GM18861 (cell line): ENCODE measurements around the gene SYCP3.
A peak's percentile ranks its signal among the peaks of the same experiment; 100 is the strongest.

ENCODE experiments used
- ATAC-seq: cut with Tn5 transposase; IDR thresholded peaks from one replicate; pipeline ENCODE4 v1.9.1; 2021; ENCODE audit not compliant: unreplicated experiment

The SYCP3 gene

GRCh38 chr12:101713930-101714329 lies 25.3 kb downstream of the SYCP3 start:
- ATAC-seq: no peak

DNA sequence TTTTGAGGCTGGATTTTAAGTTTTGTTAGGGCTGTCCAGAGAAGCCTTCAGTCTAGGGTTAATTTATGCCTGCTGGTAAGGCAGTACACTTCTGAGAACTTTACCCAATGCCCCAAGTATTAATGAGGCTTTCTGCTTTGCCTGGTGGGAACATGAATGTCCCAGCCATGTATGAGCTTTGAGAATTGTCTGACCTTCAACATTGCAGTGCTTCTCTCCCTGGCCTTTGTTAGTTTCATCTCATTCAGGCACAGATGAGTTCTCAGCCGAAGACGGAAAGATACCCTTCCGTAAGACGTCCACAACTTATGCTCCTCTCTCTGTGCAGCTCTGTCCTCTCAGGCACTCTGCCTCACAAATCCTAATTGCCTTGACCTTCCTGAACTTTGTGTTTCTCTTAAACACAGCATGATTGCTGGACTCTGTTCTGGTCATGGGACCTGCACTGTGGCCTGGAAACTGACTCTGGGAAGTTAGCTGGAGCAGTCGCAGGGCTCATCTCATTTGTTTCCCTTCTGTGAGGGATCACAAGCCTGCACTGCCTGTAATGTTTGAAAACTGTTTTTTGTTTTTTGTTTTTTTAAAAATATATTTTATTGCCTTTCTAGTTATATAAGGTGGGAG lies 26.1 kb downstream of the SYCP3 start:
- ATAC-seq: no peak

DNA sequence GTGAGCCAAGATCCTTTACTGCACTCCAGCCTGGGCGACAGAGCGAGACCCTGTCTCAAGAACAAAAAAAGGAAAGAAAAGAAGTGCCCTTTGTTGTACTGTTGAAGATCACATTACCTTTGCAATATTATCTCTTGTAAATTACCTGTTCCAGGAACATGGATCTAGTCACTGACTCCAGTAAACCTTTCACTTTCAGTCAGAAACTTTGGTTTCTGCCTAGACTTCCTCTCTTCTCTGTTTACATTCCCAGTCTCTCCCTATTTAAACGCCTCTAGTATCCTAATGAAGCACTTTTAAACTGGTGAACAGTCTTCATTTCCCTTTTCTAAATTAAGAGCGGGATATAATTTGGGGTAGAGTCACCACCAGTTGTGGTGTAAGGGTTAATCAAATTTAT lies 29.0 kb downstream of the SYCP3 start:
- no peak for ATAC-seq

GRCh38 chr12:101707131-101707782 lies 32.0 kb downstream of the SYCP3 start:
- no peak for ATAC-seq

- ATAC-seq: no peak
Observed at GRCh38 chr12:101706403-101706802, 32.9 kb downstream of the SYCP3 start.

GRCh38 chr12:101703487-101703886 lies 35.8 kb downstream of the SYCP3 start:
- ATAC-seq: no peak

DNA sequence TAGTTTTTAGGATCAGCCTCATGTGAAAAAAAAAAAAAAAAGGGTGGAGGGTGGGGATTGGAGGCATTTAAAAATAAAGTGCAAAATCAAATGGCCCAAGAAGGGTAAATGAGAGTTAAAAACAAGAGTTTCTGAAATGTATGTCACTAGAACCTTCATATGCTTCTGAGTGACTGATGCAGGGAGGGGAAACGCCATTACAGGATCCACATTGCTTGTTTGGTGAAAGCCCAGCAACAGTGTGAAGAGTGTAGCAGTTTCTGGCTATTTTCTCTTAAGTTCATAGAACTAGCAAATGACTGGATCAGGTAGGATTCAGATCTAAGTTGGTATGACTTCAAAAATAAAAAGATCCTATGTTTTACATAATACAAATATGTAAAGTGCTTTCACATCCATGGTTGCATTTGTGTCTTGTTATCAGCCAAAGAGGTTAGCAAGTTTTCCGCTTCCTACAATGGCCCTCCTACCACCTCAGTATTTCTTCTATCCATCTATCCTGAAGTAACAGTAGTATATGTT lies 38.9 kb downstream of the SYCP3 start:
- ATAC-seq: no peak

GRCh38 chr12:101698800-101699347 lies 40.4 kb downstream of the SYCP3 start:
- no peak for ATAC-seq

- ATAC-seq: peak; percentile 15
Observed at GRCh38 chr12:101697930-101698799, 41.1 kb downstream of the SYCP3 start.

- ATAC-seq: peak; percentile 56
Observed at GRCh38 chr12:101697197-101697929, 41.9 kb downstream of the SYCP3 start, which contains the start of gene CHPT1. Gene CHPT1, plus strand, starts transcription at chr12:101697640. Its CDS starts 222 bp downstream, at chr12:101697862.

DNA sequence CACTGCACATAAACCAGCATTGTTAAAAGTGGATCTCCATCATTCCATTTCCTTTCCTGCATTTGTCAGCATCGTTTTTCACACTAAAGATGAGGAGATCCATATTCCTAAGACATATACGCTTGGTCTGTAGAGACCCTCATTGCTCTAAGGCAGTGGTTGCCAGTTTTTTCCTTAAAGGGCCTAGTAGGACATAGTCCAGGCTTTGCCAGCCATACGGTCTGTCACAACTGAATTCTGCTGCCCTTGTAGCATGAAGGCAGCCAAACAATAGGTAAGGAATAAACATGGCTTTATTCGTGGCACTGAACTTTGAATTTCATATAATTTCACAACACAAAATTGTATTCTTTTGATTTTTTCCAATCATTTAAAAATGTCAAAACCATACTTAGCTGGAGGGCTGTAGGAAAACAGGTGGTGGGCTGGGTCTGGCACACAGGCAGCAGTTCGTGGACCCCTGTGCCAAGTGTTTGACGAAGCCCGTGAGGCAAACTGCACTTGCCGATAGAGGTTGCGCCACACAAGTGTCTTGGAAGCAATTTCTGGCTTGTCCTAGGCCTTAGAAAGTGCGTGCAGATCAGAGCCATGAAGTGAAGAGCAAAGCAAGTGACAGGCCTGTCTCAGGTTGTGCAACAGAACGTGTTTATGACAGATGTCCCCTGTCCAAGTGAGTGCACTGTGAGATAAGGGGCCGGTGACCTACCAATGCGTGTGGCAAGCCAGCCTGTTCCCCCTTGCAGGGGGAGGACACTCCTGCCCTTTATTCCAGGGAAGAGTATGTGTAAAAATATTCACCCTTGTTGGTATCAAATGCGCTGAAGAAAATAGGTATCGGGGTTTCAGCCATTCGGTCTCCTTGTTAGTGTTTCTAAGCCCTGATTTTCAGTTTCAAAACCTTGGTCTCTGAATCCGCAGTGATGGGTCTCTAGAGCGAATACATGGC lies 42.7 kb downstream of the SYCP3 start:
- ATAC-seq: no peak

DNA sequence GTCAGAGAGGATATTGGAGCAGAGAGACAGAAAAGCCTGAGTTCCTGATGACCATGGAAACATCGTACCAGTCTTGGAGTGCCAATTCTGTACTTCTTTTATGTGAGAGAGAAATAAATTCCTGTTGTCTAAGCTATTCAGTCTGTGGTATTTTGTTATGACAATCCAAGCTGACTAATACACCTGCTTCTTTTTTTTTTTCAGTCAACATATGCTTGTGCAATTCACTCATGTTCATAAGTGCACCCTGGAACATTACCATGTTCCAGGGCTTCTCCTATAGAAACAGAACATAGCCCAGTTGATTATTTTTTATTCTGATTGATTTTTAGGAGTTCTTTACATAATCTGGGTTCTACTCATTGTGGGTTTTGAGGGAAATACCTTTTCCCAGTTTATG lies 43.6 kb downstream of the SYCP3 start:
- ATAC-seq: no peak

- no peak for ATAC-seq
Observed at GRCh38 chr12:101694986-101695385, 44.3 kb downstream of the SYCP3 start.

- no peak for ATAC-seq
Observed at GRCh38 chr12:101694297-101694848, 44.9 kb downstream of the SYCP3 start.

GRCh38 chr12:101691503-101692096 lies 47.7 kb downstream of the SYCP3 start:
- ATAC-seq: no peak

- ATAC-seq: no peak
Observed at GRCh38 chr12:101690544-101691098, 48.6 kb downstream of the SYCP3 start.

DNA sequence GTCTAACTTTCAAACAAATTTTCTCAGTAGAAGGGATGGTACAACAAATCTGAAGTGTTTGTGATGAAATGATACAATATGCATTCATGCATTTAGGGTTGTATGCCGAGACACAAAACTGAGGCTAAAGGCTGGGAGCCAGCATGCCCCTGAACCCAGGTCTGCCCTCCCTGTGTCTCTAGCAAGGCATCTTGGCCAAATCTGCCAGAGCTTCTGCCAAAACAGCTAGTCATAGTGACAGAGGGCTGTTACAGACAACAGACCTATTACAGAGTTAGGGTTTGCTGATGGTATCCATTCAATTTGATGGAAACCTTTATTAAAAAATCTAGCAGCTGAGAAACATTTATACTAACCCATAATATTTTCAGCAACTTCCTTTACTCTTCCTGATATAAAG lies 53.1 kb downstream of the SYCP3 start:
- no peak for ATAC-seq

DNA sequence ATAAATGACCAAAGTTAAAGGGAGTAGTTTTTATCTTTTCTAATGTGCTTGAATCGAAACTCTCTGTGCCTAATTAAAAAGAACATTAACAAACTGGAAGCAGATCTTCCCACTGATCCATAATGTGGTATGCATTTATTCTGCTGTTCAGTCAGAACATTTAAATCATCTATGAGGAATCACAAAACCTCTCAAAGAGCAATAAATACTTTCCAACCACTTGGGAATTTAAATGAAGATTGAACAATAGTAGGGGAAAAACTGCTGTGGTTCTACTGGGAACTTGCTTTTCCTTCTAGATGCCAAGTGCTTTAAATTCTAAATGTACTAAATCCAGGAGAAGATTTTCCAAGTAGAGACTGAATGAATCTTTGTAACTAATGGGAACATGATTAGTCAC lies 54.2 kb downstream of the SYCP3 start:
- no peak for ATAC-seq
